Neural progenitor cell (in vitro differentiated cells): Measurements from ENCODE around the gene CATSPER4.

Experiments
- CTCF ChIP-seq: fragments of 200-600 bp; sonication (generic); IDR thresholded peaks from 2 replicates; pipeline ENCODE4 v1.5.1; 2017; ENCODE audit warnings: antibody characterized with exemption, mild to moderate bottlenecking
- EZH2 ChIP-seq: fragments of 200-600 bp; sonication (generic); IDR thresholded peaks from 2 replicates; pipeline ENCODE4 v1.6.1; 2017; ENCODE audit warnings: antibody characterized with exemption, mild to moderate bottlenecking, moderate library complexity
- EZH2phosphoT487 ChIP-seq: fragments of 200-600 bp; sonication (generic); IDR thresholded peaks from 2 replicates; pipeline ENCODE4 v1.6.1; 2017; ENCODE audit warnings: antibody characterized with exemption

- TF ChIP-seq CTCF (no peak), EZH2 (no peak), EZH2phosphoT487 (no peak)
Measured at GRCh38 chr1:26181586-26182382, 8.6 kb upstream of the CATSPER4 start.
